Activated naive CD4-positive, alpha-beta T cell treated with anti-CD3 and anti-CD28 coated beads, Interleukin-2, amount 50 U/mL, for 72 hours (primary cell): ENCODE data around the gene HMHB1. TPM values are rescaled to one million over a fixed set of nuclear protein-coding genes. Genes with fewer than 3 reads are reported as not detected.
"Not testable (repeated sequence)": the region's sequence is repeated elsewhere in the genome, so short reads cannot be mapped to it uniquely, and the experiment has no call there.

ENCODE experiments used
- ATAC-seq, 2 donors: fragments of 150-1000 bp; cut with Tn5 transposase; 2 replicates each; pipeline ENCODE4 v1.10.0; 2021; ENCODE audit warnings: mild to moderate bottlenecking in 2 of 2, moderate library complexity in 2 of 2
- DNase-seq, 2 donors: peaks; one replicate each; pipeline ENCODE4 v3.0.0; 2021 to 2022; ENCODE audit warnings: low spot score in 2 of 2
- H3K27ac Mint-ChIP-seq, 2 donors: one replicate each; pipeline ENCODE4 v1.8.0; 2022; ENCODE audit warnings: mild to moderate bottlenecking in 2 of 2, mixed read lengths in 2 of 2
- H3K36me3 Mint-ChIP-seq, 2 donors: one replicate each; pipeline ENCODE4 v1.8.0; 2022; ENCODE audit warnings: mixed read lengths in 2 of 2
- H3K9me3 Mint-ChIP-seq, 2 donors: one replicate each; pipeline ENCODE4 v1.8.0; 2022; ENCODE audit warnings: mixed read lengths in 2 of 2
- total RNA-seq, 2 donors: library from RNA; stranded (reverse); gene quantifications; one replicate each; pipeline ENCODE4 v1.2.3, GENCODE V29; 2022

HMHB1 gene
- total RNA-seq, 2 donors from 2014 or later: not detected

- Mint-ChIP-seq H3K9me3 (peaks cover 0 to 5% of the 10 kb centered on the region in 2 donors), H3K36me3 (no peaks in the 10 kb centered on the region), H3K27ac (peak overlapping the region in 1 of 2 donors; percentile 62)
- DNase-seq (no peak), ATAC-seq (no peak)
Measured at GRCh38 chr5:143791848-143792731, 19.9 kb upstream of the HMHB1 start.

- H3K27ac Mint-ChIP-seq: no peak overlapping the region
- no peak for ATAC-seq
Measured at GRCh38 chr5:143793249-143793648, 18.7 kb upstream of the HMHB1 start.

GRCh38 chr5:143796125-143796524 lies 15.8 kb upstream of the HMHB1 start:
- DNase-seq (no peak), ATAC-seq (no peak)
- H3K36me3 Mint-ChIP-seq: no peaks in the 10 kb centered on the region
- H3K9me3 Mint-ChIP-seq: no peaks in the 10 kb centered on the region
- H3K27ac Mint-ChIP-seq: no peak overlapping the region

More at GRCh38 chr5:143793249-143793648, 18.7 kb upstream of the HMHB1 start:
- Mint-ChIP-seq H3K36me3 (no peaks in the 10 kb centered on the region), H3K9me3 (peaks cover 0 to 5% of the 10 kb centered on the region in 2 donors)
- DNase-seq: no peak

- H3K36me3 Mint-ChIP-seq: no peaks in the 10 kb centered on the region
- H3K9me3 Mint-ChIP-seq: no peaks in the 10 kb centered on the region
- DNase-seq: no peak
- H3K27ac Mint-ChIP-seq: no peak overlapping the region
- no peak for ATAC-seq
Measured at GRCh38 chr5:143796753-143797152, 15.2 kb upstream of the HMHB1 start.

- no peak overlapping the region for H3K27ac Mint-ChIP-seq
- DNase-seq (no peak), ATAC-seq (no peak)
- no peaks in the 10 kb centered on the region for H3K36me3 Mint-ChIP-seq
- no peaks in the 10 kb centered on the region for H3K9me3 Mint-ChIP-seq
Measured at GRCh38 chr5:143800715-143801114, 11.2 kb upstream of the HMHB1 start.

GRCh38 chr5:143801252-143801939 lies 10.6 kb upstream of the HMHB1 start:
- Mint-ChIP-seq H3K9me3 (no peaks in the 10 kb centered on the region), H3K36me3 (no peaks in the 10 kb centered on the region), H3K27ac (no peak overlapping the region)
- DNase-seq (no peak), ATAC-seq (no peak)

- Mint-ChIP-seq H3K9me3 (no peaks in the 10 kb centered on the region), H3K27ac (no peak overlapping the region), H3K36me3 (no peaks in the 10 kb centered on the region)
Measured at GRCh38 chr5:143805861-143806260, 6.1 kb upstream of the HMHB1 start.

GRCh38 chr5:143806579-143806978 lies 5.4 kb upstream of the HMHB1 start:
- ATAC-seq: no peak
- no peaks in the 10 kb centered on the region for H3K9me3 Mint-ChIP-seq
- no peak for DNase-seq
- no peak overlapping the region for H3K27ac Mint-ChIP-seq
- H3K36me3 Mint-ChIP-seq: no peaks in the 10 kb centered on the region

More at GRCh38 chr5:143805861-143806260, 6.1 kb upstream of the HMHB1 start:
- DNase-seq: no peak
- no peak for ATAC-seq

GRCh38 chr5:143807401-143807800 lies 4.6 kb upstream of the HMHB1 start:
- Mint-ChIP-seq H3K27ac (no peak overlapping the region), H3K9me3 (no peaks in the 10 kb centered on the region), H3K36me3 (no peaks in the 10 kb centered on the region)
- DNase-seq (no peak), ATAC-seq (no peak)

GRCh38 chr5:143816370-143816769 lies 4.4 kb downstream of the HMHB1 start:
- not testable (repeated sequence) for H3K36me3 Mint-ChIP-seq, H3K9me3 Mint-ChIP-seq, H3K27ac Mint-ChIP-seq

GRCh38 chr5:143819716-143820115 lies 7.8 kb downstream of the HMHB1 start:
- no peak for ATAC-seq
- H3K27ac Mint-ChIP-seq: no peak overlapping the region
- peaks cover 0 to 4% of the 10 kb centered on the region in 2 donors for H3K9me3 Mint-ChIP-seq

More at GRCh38 chr5:143816370-143816769, 4.4 kb downstream of the HMHB1 start:
- DNase-seq, ATAC-seq: not testable (repeated sequence)

GRCh38 chr5:143820451-143820850 lies 8.5 kb downstream of the HMHB1 start:
- Mint-ChIP-seq H3K36me3 (peaks cover 0 to 6% of the 10 kb centered on the region in 2 donors), H3K9me3 (peaks cover 0 to 4% of the 10 kb centered on the region in 2 donors), H3K27ac (no peak overlapping the region)
- DNase-seq (no peak), ATAC-seq (no peak)

More at GRCh38 chr5:143819716-143820115, 7.8 kb downstream of the HMHB1 start:
- peaks cover 0 to 6% of the 10 kb centered on the region in 2 donors for H3K36me3 Mint-ChIP-seq
- no peak for DNase-seq

- H3K36me3 Mint-ChIP-seq: no peaks in the 10 kb centered on the region
- peak; percentile 68 to 86 for DNase-seq
- peak; percentile 69 to 78 for ATAC-seq
- H3K9me3 Mint-ChIP-seq: no peaks in the 10 kb centered on the region
- no peak overlapping the region for H3K27ac Mint-ChIP-seq
Measured at GRCh38 chr5:143824851-143825720, 13.1 kb downstream of the HMHB1 start.

GRCh38 chr5:143826951-143827444 lies 15.0 kb downstream of the HMHB1 start:
- DNase-seq: peak in 1 of 2 donors; percentile 25
- peak; percentile 72 to 95 for ATAC-seq
- no peak overlapping the region for H3K27ac Mint-ChIP-seq
- no peaks in the 10 kb centered on the region for H3K9me3 Mint-ChIP-seq
- no peaks in the 10 kb centered on the region for H3K36me3 Mint-ChIP-seq

- peak overlapping the region in 1 of 2 donors; percentile 48 for H3K27ac Mint-ChIP-seq
- ATAC-seq (peak in 1 of 2 donors; percentile 73), DNase-seq (no peak)
- no peaks in the 10 kb centered on the region for H3K9me3 Mint-ChIP-seq
- H3K36me3 Mint-ChIP-seq: no peaks in the 10 kb centered on the region
Measured at GRCh38 chr5:143828710-143829109, 16.7 kb downstream of the HMHB1 start.

- DNase-seq (no peak), ATAC-seq (no peak)
- H3K36me3 Mint-ChIP-seq: no peaks in the 10 kb centered on the region
- no peak overlapping the region for H3K27ac Mint-ChIP-seq
- H3K9me3 Mint-ChIP-seq: no peaks in the 10 kb centered on the region
Measured at GRCh38 chr5:143833177-143833576, 21.2 kb downstream of the HMHB1 start.
